H9 (cell line): ENCODE measurements around the gene SMCO3. TPM values are rescaled to one million over a fixed set of nuclear protein-coding genes. Genes with fewer than 3 reads are reported as not detected.

Experiments
- DNase-seq: peaks from one replicate; pipeline ENCODE4 v3.0.0-alpha.2; 2017
- H2AFZ ChIP-seq: one replicate; pipeline ENCODE4 v1.6.1; 2013; ENCODE audit warnings: mild to moderate bottlenecking, low read length, control low read depth, moderate library complexity
- H2AK5ac ChIP-seq: 2 replicates; pipeline ENCODE4 v1.6.1; 2013; ENCODE audit warnings: low read length, control low read depth, mixed read lengths; ENCODE audit not compliant: insufficient read length
- H2BK120ac ChIP-seq: one replicate; pipeline ENCODE4 v1.6.1; 2013; ENCODE audit warnings: low read depth, mild to moderate bottlenecking, low read length, control low read depth, inconsistent platforms; ENCODE audit not compliant: poor library complexity, severe bottlenecking
- H2BK12ac ChIP-seq: 2 replicates; pipeline ENCODE4 v1.6.1; 2013; ENCODE audit warnings: low read length, control low read depth, mixed read lengths, low read depth; ENCODE audit not compliant: insufficient read length
- H2BK15ac ChIP-seq: 2 replicates; pipeline ENCODE4 v1.6.1; 2013; ENCODE audit warnings: low read depth, low read length, control low read depth
- H2BK20ac ChIP-seq: one replicate; pipeline ENCODE4 v1.6.1; 2013; ENCODE audit warnings: low read depth, mild to moderate bottlenecking, low read length, control low read depth, inconsistent platforms; ENCODE audit not compliant: poor library complexity, severe bottlenecking
- H2BK5ac ChIP-seq: 2 replicates; pipeline ENCODE4 v1.6.1; 2013; ENCODE audit warnings: low read length, control low read depth, mixed read lengths; ENCODE audit not compliant: insufficient read length
- H3K14ac ChIP-seq: 2 replicates; pipeline ENCODE4 v1.6.1; 2013; ENCODE audit warnings: low read length, control low read depth; ENCODE audit not compliant: insufficient read depth
- H3K18ac ChIP-seq: 2 replicates; pipeline ENCODE4 v1.6.1; 2013; ENCODE audit warnings: low read depth, mild to moderate bottlenecking, mixed read lengths, low read length, control low read depth; ENCODE audit not compliant: insufficient read length
- H3K23ac ChIP-seq: 2 replicates; pipeline ENCODE4 v1.6.1; 2013; ENCODE audit warnings: low read length, control low read depth, mixed read lengths, low read depth; ENCODE audit not compliant: insufficient read length
- H3K23me2 ChIP-seq: 2 replicates; pipeline ENCODE4 v1.6.1; 2013; ENCODE audit warnings: low read depth, mild to moderate bottlenecking, mixed read lengths, low read length, control low read depth; ENCODE audit not compliant: insufficient read length, poor library complexity, severe bottlenecking
- H3K27ac ChIP-seq: 2 replicates; pipeline ENCODE4 v1.5.1; 2013; ENCODE audit warnings: low read length, control low read depth, mixed read lengths, low read depth; ENCODE audit not compliant: insufficient read length
- H3K27me3 ChIP-seq: 2 replicates; pipeline ENCODE4 v1.6.1; 2013; ENCODE audit warnings: low read length, control low read depth, inconsistent platforms; ENCODE audit not compliant: insufficient read depth
- H3K4ac ChIP-seq: 2 replicates; pipeline ENCODE4 v1.6.1; 2013; ENCODE audit warnings: low read depth, mild to moderate bottlenecking, control low read depth, inconsistent platforms, low read length, moderate library complexity
- H3K4me1 ChIP-seq: 2 replicates; pipeline ENCODE4 v1.6.1; 2013; ENCODE audit warnings: low read length, control low read depth, inconsistent platforms; ENCODE audit not compliant: insufficient read depth
- H3K4me2 ChIP-seq: 2 replicates; pipeline ENCODE4 v1.6.1; 2013; ENCODE audit warnings: low read length, control low read depth, mixed read lengths; ENCODE audit not compliant: insufficient read length, insufficient read depth
- H3K56ac ChIP-seq: 2 replicates; pipeline ENCODE4 v1.6.1; 2013; ENCODE audit warnings: low read depth, mild to moderate bottlenecking, mixed read lengths, low read length, control low read depth; ENCODE audit not compliant: insufficient read length
- H3K79me1 ChIP-seq: 2 replicates; pipeline ENCODE4 v1.6.1; 2013; ENCODE audit warnings: low read depth, mild to moderate bottlenecking, moderate library complexity, low read length, control low read depth, inconsistent platforms; ENCODE audit not compliant: insufficient read depth, poor library complexity, severe bottlenecking
- H3K79me2 ChIP-seq: 2 replicates; pipeline ENCODE4 v1.6.1; 2013; ENCODE audit warnings: low read length, control low read depth, inconsistent platforms; ENCODE audit not compliant: insufficient read depth
- H3K9ac ChIP-seq: 2 replicates; pipeline ENCODE4 v1.6.1; 2013; ENCODE audit warnings: low read length, control low read depth, mixed read lengths; ENCODE audit not compliant: insufficient read length; ENCODE audit errors: extremely low read depth
- H3K9me3 ChIP-seq: one replicate; pipeline ENCODE4 v1.6.1; 2013; ENCODE audit warnings: low read depth, low read length, inconsistent platforms; ENCODE audit not compliant: control insufficient read depth
- H3T11ph ChIP-seq: one replicate; pipeline ENCODE4 v1.6.1; 2013; ENCODE audit warnings: mild to moderate bottlenecking, low read length, control low read depth, inconsistent platforms
- H4K20me1 ChIP-seq: one replicate; pipeline ENCODE4 v1.6.1; 2013; ENCODE audit not compliant: control insufficient read depth, insufficient read length, insufficient read depth
- H4K5ac ChIP-seq: 2 replicates; pipeline ENCODE4 v1.6.1; 2013; ENCODE audit warnings: low read depth, mild to moderate bottlenecking, mixed read lengths, low read length, control low read depth; ENCODE audit not compliant: insufficient read length
- H4K8ac ChIP-seq: replicated peaks from 2 replicates; pipeline ENCODE4 v1.6.1; 2013; ENCODE audit warnings: low read length, control low read depth, mixed read lengths, low read depth; ENCODE audit not compliant: insufficient read length
- H4K91ac ChIP-seq: 2 replicates; pipeline ENCODE4 v1.6.1; 2013; ENCODE audit warnings: low read depth, mild to moderate bottlenecking, moderate library complexity, mixed read lengths, low read length, control low read depth; ENCODE audit not compliant: insufficient read length
- H3K27ac Mint-ChIP-seq, 3 experiments: 2 replicates in 2 of 3; 3 replicates in 1 of 3; pipeline ENCODE4 v1.8.0; 2020 to 2021; ENCODE audit warnings: mixed read lengths in 3 of 3, mild to moderate bottlenecking in 1 of 3, moderate library complexity in 1 of 3
- H3K27me3 Mint-ChIP-seq: 2 replicates; pipeline ENCODE4 v1.8.0; 2021; ENCODE audit warnings: low read depth, mild to moderate bottlenecking, moderate library complexity, mixed read lengths
- H3K36me3 Mint-ChIP-seq, 3 experiments: 2 replicates in 2 of 3; 3 replicates in 1 of 3; pipeline ENCODE4 v1.8.0; 2020 to 2021; ENCODE audit warnings: low read depth in 3 of 3, mixed read lengths in 3 of 3; ENCODE audit not compliant: insufficient read depth in 1 of 3
- H3K4me1 Mint-ChIP-seq, 2 experiments: 2 replicates each; pipeline ENCODE4 v1.8.0; 2020; ENCODE audit warnings: mixed read lengths in 2 of 2
- H3K4me3 Mint-ChIP-seq, 2 experiments: 2 replicates in 1 of 2; 3 replicates in 1 of 2; pipeline ENCODE4 v1.8.0; 2020 to 2021; ENCODE audit warnings: mild to moderate bottlenecking in 2 of 2, mixed read lengths in 2 of 2, moderate library complexity in 1 of 2
- H3K9me3 Mint-ChIP-seq, 2 experiments: 2 replicates in 1 of 2; 3 replicates in 1 of 2; pipeline ENCODE4 v1.8.0; 2020; ENCODE audit warnings: mild to moderate bottlenecking in 2 of 2, mixed read lengths in 2 of 2, moderate library complexity in 1 of 2
- CTCF ChIP-seq: fragments of 200-600 bp; sonication (generic); conservative IDR thresholded peaks from 3 replicates; pipeline ENCODE4 v1.8.0; 2021; ENCODE audit warnings: antibody characterized with exemption, mild to moderate bottlenecking
- WGBS: extraction: QIAGEN DNeasy Blood & Tissue Kit; methylation state at CpG from one replicate; pipeline ENCODE4 v1.1.7; 2013; ENCODE audit warnings: missing lambda C conversion rate, low lambda C conversion rate, mixed read lengths; ENCODE audit not compliant: insufficient read length; ENCODE audit errors: extremely low coverage; 5-methylcytosine and 5-hydroxymethylcytosine counted together
- total RNA-seq: library from RNA; stranded (reverse); gene quantifications from 2 replicates; pipeline ENCODE4 v1.2.1, GENCODE V29; 2021

Gene SMCO3
- total RNA-seq, 1 experiment from 2014 or later, result not detected

GRCh38 chr12:14776236-14776961 is 37.6 kb downstream of the SMCO3 start:
- peaks cover 2% of the 10 kb centered on the region; the same call in 1 of the 2 replicates for H3K4me1 ChIP-seq
- no peak overlapping the region for H2BK20ac ChIP-seq
- H4K5ac ChIP-seq, result no peak overlapping the region
- H2BK15ac ChIP-seq, result no peak overlapping the region
- no peaks in the 10 kb centered on the region; the same call in 1 of the 2 replicates for H3K79me2 ChIP-seq
- H3K9ac ChIP-seq, result no peak overlapping the region
- H3K4ac ChIP-seq, result no peak overlapping the region
- no peak overlapping the region for H2BK120ac ChIP-seq
- no peak overlapping the region for H2BK12ac ChIP-seq
- DNase-seq, result no peak
- TF ChIP-seq CTCF, result no peak; the same call in 1 of the 3 replicates
- H4K20me1 ChIP-seq, result no peaks in the 10 kb centered on the region
- peaks cover 13% of the 10 kb centered on the region for H3K23me2 ChIP-seq
- H3K27ac ChIP-seq, result no peak overlapping the region
- no peak overlapping the region for H3K56ac ChIP-seq
- Mint-ChIP-seq H3K27me3 (no peaks in the 10 kb centered on the region), H3K4me3 (peak overlapping the region; percentile 96 to 98; a peak in 3 of 5 replicates), H3K27ac (no peak overlapping the region; a peak in 2 of 7 replicates), H3K36me3 (no peaks in the 10 kb centered on the region), H3K4me1 (peaks cover 37 to 48% of the 10 kb centered on the region in 2 experiments), H3K9me3 (no peaks in the 10 kb centered on the region)
- no peaks in the 10 kb centered on the region for H3K27me3 ChIP-seq
- no peak overlapping the region; the same call in 1 of the 2 replicates for H3K14ac ChIP-seq
- H2AFZ ChIP-seq, result no peak overlapping the region
- no peak overlapping the region for H2BK5ac ChIP-seq
- no peaks in the 10 kb centered on the region for H3K9me3 ChIP-seq
- no peak overlapping the region for H4K8ac ChIP-seq
- no peak overlapping the region for H2AK5ac ChIP-seq
- no peak overlapping the region for H4K91ac ChIP-seq
- no peak overlapping the region for H3T11ph ChIP-seq
- H3K18ac ChIP-seq, result no peak overlapping the region
- WGBS, result no CpG with 5 or more reads among the region's 5 CpGs
- no peak overlapping the region for H3K23ac ChIP-seq
- no peak overlapping the region for H3K4me2 ChIP-seq
- no peaks in the 10 kb centered on the region for H3K79me1 ChIP-seq
